ENCODE results near the gene MYOG.

The MYOG gene

DNA sequence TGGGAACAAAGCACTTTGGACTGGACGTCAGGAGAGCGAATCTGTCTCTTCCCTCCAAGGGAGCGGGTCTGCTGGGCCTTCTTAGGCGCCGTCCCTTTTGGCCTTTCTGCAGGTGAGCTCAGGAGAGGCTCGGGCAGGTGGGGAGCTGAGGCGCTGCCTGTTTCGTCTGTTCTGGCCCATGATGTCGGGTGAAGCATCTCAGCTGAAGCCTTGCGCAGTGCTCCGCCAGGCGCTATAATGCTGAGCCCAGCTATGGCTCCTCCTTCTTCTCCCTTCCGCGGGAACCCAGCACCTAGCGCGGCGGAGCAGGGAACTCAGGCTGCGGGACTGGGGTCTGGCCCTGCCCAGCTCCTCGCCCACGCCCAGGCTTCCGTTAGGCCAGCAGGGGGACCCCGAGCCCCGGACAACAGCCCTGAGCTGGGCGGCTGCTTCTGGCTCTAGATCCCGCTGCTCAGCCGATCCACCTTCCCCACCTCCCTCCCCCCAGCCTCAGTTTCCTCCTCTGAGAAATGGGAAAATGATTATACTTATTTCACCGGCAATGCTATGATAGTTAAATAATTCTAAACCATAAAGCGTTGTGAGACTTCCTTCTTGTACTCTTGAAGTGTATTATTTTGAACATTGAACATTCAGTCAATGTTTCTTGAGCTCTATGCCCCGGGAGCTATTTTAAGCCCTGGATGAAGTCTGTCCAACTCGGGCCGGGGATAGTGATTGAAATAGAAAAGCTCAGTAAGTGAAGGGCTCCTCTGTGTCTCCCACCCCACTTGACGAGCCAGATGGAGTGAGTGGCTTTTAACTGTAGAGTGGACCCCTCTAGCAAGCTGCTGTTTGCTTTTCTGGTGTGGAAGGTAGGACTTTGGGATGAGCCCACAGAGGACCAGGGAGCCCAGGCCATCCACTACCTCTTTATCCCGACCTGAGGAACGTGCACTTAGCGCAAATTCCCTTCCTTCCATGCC lies 32.1 kb upstream of the MYOG start:
- no peak for DNase-seq (ENCODE audit: extremely low read depth in 1 of 2, low read depth in 1 of 2)

DNA sequence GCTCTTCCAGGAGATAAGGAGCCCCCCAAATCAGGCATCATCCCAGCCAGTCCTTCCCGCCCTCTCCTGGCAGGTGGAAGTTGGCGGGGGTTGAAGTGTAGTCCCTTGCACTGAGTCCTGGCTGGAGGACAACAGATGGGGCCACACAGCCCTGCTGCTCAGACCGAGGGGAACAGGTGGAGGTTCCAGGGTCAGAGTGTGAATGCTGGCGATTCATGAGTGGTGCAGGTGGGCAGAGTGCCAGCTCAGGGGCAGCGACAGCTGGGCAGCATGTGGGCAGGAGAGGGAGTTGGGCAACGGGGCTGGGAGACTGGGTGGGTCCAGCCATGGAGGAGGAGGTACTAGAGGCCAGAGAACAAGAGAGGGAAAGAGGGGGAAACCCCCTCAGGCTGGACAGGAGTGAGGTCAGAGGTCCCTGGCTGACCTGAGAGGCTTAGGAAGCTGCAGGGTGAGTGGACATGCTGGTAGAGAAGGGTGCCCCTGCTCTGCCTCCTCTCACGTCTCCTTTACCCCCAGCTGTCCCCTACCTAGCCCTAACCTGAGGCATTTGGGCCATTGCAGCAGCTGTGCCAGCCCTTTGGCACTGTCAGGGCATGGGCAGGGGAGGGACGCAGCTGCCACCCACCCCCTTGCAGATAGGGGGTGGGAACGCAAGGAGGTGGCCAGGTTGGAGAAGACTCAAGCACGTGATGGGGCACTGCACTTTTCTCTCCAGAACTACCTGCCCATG lies 30.4 kb upstream of the MYOG start:
- DNase-seq (ENCODE audit: extremely low read depth in 1 of 2, low read depth in 1 of 2) = no peak

DNA sequence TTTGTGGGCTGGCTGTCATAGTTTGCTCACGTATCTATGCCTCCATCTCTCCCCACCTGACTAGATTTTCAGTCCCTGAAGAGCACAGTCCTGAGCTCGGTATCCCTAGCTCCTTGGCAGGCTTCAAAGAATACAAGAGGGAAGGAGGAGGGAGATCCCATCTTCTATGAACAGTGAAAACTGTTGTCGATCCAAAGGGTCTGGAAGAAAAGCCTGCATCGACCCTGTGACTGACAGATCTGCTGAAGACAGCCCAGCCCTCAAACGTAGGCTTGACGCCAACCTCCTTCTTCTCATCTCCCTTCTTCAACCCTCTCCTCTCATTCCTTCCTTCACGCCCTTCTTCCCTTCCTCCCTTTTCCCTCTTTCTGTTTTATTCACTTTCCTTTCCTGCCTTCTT lies 28.4 kb upstream of the MYOG start:
- no peak for DNase-seq (ENCODE audit: extremely low read depth in 1 of 2, low read depth in 1 of 2)

DNA sequence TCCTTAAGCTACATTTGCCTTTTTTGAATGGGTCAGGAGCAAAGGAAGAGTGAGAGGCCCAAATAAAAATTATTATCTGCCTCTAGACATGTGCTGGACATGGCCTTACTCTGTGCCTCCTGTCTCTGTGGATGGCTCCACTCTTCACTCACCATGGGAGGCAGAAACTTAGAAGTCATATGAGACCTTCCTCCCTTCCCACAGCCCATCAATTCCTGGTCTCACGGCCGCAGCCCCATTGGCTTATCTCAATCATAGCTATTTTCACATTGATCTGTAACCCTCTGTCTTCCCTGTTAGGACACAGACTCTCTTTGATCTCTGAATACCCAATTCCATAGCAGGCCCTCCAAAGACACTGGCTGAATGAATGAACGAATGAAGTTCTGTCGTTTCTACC lies 27.5 kb upstream of the MYOG start:
- DNase-seq (ENCODE audit: extremely low read depth in 1 of 2, low read depth in 1 of 2) = no peak

DNA sequence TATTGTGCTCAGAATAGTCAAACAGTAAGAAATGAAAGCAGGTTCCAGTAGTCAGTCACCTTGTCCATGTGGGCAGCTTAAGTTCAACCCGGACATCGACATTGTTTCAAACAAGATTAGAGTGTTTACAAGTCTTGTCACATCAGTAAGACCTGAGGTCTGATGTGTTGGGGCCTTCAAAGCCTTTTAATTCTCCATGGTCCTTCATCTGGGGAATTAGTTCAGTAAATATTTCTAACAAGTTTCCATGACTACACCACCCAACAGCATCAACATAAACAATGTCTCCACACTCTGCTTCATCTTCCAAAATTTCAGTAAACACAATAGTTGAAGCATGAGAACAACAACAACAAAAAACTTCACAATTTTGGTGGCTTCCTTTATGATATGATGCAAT lies 26.7 kb upstream of the MYOG start:
- no peak for DNase-seq (ENCODE audit: extremely low read depth in 1 of 2, low read depth in 1 of 2)

DNA sequence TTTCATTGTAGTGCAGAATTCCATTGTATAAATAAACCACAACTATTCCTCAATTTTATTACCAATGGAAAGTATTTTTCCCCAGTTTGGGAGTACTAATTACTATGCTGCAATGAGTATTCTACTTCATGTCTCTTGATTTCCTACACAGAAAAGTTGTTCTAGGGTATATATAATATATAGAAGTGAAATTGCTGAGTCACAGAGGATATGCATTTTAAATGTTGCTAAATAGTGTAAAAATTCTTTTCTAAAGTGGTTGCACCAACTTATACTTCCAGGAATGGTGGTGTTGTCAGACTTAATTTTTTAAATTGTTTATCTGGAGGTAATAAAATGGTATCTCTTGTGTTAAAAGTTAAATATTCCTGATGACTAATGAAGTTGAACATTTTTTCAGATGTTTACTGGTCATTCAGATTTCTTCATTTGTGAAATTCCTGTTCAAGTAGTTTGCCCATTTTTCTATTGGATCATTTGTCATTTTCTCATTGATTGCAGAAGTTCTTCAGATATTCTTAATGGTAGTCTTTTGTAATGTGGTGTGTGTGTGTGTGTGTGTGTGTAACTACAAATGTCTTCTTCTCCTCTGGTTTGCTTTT lies 19.1 kb upstream of the MYOG start:
- DNase-seq (ENCODE audit: extremely low read depth in 1 of 2, low read depth in 1 of 2) = no peak

DNA sequence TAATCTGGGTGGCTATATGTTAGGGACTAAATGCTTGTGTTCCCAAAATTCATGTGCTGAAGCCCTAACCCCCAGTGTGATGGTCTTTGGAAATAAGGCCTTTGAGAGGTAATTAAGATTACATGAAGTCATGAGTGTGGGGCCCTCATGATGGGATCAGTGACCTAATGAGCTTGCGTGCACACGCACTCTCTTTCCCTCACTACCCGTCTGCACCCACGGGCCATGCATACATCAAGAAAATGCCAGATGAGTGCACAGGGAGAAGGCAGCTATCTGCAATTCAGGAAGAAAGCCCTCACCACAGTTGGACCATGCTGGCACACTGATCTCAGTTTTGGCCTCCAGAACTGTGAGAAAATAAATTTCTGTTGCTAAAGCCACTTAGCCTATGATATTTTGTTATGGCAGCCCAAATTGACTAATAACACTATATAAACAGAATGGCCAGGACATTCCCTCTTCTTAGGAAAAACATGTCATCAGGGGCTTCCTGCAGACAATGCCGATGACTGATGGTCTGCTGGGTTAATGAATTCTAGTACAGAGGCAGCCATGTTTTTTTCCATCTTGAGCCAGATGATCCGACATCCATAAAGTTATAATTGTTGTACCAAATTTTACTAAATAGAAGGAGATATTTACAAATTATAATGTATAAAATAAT lies 18.1 kb upstream of the MYOG start:
- DNase-seq (ENCODE audit: extremely low read depth in 1 of 2, low read depth in 1 of 2) = no peak

DNA sequence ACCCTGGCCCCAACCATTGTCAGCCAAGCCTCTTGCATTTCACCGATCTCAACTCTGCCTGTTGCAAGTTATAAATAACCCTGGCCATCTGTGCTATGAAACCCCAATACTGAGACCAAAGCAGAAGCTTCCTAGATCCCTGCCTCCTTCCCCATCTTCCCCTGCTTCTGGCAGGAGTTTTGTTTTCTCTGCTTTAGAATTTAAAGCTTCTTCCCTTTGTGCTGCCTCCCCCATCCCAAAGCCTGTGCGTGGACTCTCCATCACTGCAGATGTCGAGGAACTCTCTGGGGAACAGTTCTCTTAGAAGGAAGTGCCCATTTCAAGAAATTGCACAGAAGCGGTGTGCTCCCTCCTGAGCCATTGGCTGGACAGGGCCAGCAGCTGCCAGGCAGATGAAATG lies 17.4 kb upstream of the MYOG start:
- DNase-seq (ENCODE audit: extremely low read depth in 1 of 2, low read depth in 1 of 2) = no peak

DNA sequence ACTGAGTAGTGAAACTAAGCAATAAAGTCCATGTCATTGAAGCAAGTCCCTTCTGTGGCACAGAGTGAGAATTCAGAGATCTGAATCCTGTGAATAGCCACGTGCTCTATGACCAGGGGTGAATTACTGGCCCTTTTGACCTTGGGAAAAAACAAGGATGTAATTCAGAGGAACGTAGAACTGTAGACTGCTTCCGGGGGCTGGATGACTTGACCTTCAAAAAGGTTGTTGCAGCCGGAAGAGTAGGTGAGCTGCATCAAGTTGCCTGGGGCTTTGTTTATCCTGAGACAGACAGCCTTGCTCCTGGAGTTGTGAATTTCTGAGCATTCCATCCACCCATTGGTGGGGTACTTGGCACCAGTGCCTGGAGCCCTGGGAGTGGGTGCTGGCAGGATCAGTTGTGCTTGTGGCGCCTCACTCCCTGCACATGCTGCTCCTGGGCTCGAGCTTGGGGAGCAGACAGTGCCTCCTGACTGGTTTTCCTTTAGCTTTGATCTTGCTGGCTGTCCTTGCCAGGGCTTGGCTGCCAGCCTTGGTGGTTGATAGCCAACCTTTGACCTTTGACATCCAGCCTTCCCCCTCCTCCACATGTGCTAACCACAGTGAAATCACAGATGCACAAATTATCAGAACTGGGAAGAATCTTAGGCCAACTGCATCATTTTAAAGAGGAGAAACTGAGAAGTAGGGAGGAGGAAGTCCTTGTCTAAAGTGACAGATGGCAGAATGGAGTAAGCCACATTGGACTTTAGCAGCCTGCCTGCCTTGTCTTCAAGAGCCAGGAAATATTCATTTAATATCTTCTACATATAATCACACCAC lies 16.2 kb upstream of the MYOG start:
- DNase-seq (ENCODE audit: extremely low read depth in 1 of 2, low read depth in 1 of 2) = no peak

DNA sequence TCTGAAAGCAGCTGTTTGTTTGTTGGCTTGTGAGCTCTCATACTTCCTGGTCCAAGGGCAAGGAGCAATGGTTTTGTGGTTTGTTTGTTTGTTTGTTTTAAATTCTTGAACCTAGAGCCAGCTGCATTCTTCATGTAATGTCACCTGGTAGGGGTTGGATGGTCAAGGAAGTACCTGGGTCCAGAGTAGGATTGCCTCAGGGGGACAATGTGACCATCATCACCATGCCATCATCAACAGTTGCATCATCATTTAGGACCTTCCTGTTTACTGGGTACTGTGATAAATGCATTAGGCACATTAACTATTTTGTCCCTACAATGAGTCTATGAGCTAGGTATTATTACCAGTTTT lies 14.7 kb upstream of the MYOG start:
- DNase-seq (ENCODE audit: extremely low read depth in 1 of 2, low read depth in 1 of 2) = no peak

DNA sequence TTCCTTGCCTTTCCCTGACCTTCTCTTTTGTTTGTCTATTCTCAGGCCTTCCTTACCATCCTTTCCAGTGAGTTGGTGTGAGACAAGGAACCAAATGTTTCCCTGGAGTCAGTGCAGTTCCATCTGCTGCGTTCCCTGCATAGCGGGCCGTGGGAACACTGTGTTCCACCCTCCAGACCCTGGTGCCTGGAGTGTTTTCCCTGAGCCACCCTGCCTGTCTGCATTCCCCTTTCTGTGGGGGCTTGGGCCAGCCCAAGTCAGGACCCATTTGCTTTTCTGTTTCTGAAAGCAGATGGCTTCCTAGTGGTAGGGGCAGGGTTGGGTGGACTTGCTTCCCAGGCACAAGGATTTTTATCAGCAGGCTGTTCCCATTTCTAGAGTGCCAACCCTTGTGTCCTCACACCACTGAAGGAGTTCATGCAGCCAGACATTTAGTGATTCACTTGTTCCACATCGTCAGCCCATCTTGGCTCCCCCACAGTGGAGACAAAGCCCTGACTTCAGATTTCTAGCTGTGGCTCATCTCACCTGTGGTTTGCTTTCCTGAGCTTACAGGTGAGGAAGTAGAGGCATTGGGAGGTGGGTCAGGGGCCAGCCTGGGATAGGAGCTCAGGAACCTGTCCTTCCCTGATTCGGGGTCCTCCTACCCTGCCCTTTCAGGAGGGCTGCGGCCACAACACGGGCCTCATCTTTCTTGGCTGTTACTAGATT lies 14.1 kb upstream of the MYOG start:
- no peak for DNase-seq (ENCODE audit: extremely low read depth in 1 of 2, low read depth in 1 of 2)

DNA sequence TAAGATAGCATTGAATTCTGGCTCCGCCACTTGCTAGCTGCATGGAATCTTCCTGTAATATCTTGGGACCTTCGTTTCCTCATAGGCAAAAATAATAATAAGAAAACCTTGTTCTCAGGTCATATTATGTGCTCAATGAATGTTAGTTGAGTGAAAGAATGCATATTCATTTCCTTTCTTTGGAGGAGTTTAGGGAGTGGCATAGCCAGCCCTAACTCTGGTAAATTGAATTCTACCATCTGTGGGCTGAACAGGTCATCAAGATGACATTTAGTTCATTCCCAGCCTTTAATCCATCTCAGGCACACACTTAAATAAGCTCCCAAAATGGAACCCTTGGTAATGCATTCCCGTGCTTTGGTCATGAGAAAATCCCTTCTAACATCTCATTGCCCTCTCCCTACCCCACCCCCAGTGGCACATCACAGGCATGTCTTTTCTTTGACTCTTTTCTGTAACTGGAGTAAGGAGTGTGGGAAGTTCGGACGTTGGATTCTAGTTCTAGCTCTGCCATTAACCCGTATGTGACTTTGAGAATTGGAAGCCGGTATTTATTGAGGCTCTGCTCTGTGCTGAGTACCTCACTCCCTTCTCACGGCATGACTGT lies 13.2 kb upstream of the MYOG start:
- no peak for DNase-seq (ENCODE audit: extremely low read depth in 1 of 2, low read depth in 1 of 2)

DNA sequence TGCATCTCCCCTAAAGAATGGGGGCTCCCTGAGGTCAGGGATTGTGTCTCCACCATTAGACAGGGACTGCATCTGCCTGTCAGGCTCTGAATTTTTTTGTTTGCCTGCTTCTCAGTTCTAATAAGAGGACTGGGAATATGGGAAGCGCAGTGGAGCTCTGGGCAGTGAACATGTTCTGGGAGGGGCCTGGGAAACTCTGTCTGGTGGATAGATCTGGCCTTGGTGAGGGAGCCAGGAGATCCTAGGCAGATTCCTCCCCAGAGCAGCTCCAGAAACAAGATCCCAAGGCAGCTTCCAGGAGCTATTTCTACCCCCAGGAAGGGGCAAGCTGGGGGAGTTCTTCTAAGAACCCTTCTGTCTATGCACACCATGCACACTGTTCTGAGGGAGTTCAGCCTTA lies 12.6 kb upstream of the MYOG start:
- no peak for DNase-seq (ENCODE audit: extremely low read depth in 1 of 2, low read depth in 1 of 2)

DNA sequence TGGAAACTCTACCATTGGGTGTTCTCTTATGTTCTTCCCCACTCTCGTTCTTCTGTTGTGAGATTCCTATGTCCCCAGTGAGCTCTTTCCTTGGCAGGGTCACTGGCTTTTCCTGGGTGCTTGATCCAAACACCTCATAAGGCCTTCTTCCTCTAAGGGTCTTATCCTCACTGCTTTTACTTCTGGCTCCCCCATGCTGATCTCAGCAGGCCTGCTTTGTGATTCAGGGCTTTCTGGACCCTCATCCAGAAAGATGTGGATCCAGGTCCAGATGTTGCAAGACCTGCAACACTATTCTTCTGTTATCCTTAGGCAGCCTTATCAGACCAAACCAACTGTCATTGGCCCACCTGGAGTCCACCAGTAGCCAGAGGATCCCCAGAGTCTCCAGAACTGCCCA lies 11.2 kb upstream of the MYOG start:
- DNase-seq (ENCODE audit: extremely low read depth in 1 of 2, low read depth in 1 of 2) = no peak

DNA sequence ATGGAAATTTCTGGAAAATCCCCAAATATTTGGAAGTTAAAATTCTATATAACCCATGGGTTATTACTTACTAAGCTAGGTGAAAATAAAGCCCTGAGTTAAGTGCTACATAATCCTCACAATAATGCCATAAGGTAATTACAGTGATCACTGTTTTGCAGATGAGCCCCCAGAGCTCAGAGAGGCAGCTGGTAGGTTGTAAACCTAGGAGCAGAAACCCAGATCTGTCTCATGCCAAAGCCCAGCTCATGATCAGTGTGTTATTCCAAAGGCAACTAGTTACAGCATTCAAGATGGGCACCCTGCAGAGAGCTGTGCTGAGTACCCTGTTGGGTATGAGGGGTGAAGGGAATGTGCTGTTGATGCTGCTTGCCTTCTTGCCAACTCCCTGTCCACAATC lies 10.8 kb upstream of the MYOG start:
- DNase-seq (ENCODE audit: extremely low read depth in 1 of 2, low read depth in 1 of 2) = no peak

DNA sequence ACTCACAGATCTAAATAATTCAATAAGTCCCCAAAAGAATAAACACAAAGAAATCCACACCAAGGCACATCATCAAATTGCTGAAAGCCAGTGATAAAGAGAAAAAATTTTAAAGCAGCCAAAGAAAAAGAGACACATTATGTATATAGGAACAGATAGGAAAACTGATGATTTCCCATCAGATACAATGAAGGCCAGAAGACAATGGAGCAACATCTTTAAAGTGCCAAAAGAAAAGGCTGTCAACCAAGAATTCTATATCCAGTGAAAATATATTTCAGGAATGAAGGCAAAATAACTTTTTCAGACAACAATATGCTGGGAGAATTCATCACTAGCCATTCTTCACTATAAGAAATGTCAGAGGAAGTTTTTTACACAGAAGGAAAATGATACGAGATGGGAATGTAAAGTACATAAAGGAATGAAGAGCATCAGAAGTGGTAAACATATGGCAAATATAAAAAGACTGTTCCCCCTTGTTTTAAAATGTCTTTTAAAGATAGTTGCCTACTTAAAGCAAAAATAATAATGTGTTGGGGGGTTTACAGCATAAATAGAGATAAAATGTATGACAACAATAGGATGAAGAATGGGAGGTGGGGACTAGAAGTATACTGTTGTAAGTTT lies 9.4 kb upstream of the MYOG start:
- DNase-seq (ENCODE audit: extremely low read depth in 1 of 2, low read depth in 1 of 2) = no peak

DNA sequence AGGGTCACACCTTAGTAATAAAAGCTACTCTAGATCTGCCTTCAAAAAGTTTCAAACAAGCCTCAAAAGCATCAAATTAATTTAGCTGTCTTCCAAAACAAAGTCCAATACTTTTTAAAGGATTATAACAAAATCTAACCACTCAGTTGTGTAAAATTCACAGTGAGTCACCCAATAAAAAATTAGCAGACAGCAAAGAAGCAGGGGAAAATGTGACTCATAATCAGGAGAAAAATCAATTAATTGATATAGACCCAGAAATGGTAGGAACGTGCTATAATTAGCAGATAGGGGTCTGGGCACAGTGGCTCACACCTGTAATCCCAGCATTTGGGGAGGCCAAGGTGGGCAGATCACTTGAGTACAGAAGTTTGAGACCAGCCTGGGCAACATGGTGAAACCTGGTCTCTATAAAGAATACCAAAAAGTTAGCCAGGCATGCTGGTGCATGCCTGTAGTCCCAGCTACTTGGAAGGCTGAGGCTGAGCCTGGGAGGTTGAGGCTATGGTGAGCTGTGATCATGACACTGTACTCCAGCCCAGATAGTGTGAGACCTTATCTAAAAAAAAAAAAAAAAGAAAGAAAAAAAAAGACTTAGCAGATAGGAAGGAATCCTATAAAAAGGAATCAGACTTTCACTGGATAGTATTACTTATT lies 8.1 kb upstream of the MYOG start:
- no peak for DNase-seq (ENCODE audit: extremely low read depth in 1 of 2, low read depth in 1 of 2)

DNA sequence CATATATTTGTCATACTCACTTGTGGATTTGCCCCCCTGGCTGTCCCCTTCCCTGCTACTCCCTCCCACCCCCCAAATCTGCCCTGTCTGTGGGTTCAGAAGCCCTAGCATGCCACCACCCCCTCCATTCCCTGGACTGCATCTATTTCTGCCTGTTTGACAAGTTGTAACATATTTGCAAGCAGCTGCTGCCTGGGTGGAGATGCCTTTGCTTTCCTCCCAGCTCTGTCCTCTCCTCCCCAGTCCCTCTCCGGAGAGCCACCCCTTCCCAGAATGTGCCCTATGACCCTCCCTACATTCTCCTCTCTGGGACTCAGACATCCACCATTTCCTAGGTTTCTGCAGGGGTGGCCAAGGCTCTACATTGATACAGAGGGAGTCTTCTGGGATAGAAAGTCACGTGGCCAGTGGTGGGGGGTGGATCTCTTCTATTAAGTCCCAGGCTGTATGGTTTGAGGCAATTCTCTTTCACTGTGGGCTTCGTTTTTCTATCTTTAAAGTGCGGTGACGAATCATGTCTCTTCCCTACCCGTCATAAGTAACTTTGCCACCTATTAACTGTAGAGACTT lies 6.0 kb upstream of the MYOG start:
- no peak for DNase-seq (ENCODE audit: extremely low read depth in 1 of 2, low read depth in 1 of 2)
